Breast epithelium (tissue), 4 donors: ENCODE data around the gene RC3H1. TPM values are rescaled to one million over a fixed set of nuclear protein-coding genes. Genes with fewer than 3 reads are reported as not detected.
A peak's percentile ranks its signal among the peaks of the same experiment; 100 is the strongest.
"Not testable (repeated sequence)": the region's sequence is repeated elsewhere in the genome, so short reads cannot be mapped to it uniquely, and the experiment has no call there.

ENCODE experiments used
- DNase-seq, 2 donors: peaks; one replicate each; pipeline ENCODE4 v3.0.0-alpha.2; 2019; ENCODE audit warnings: low spot score in 2 of 2
- H3K27ac ChIP-seq, 2 donors: fragments of 200-600 bp; sonication (generic) in 1 of 2; one replicate each; pipeline ENCODE4 v1.5.1; 2016 to 2019; ENCODE audit warnings: mild to moderate bottlenecking in 1 of 2
- H3K27me3 ChIP-seq, 2 donors: fragments of 200-600 bp; sonication (generic) in 1 of 2; one replicate each; pipeline versions ENCODE4 v1.5.1 to v1.6.0; 2017 to 2019; ENCODE audit warnings: control low read depth in 1 of 2, mild to moderate bottlenecking in 1 of 2
- H3K36me3 ChIP-seq: fragments of 200-600 bp; one replicate; pipeline ENCODE4 v1.5.1; 2019
- H3K4me1 ChIP-seq, 2 donors: fragments of 200-600 bp; sonication (generic); one replicate each; pipeline ENCODE4 v1.5.1; 2016 to 2019; ENCODE audit warnings: control low read depth in 1 of 2
- H3K4me3 ChIP-seq, 3 donors: fragments of 200-600 bp; sonication (generic); 1 replicate in 2 of 3; 2 replicates in 1 of 3; pipeline ENCODE4 v1.5.1; 2016 to 2019; ENCODE audit warnings: mild to moderate bottlenecking in 3 of 3, moderate library complexity in 2 of 3
- H3K9me3 ChIP-seq, 2 donors: fragments of 200-600 bp; sonication (generic) in 1 of 2; one replicate each; pipeline ENCODE4 v1.5.1; 2016 to 2019; ENCODE audit warnings: control low read depth in 1 of 2
- POLR2A ChIP-seq: fragments of 450-650 bp; IDR thresholded peaks from one replicate; pipeline ENCODE4 v1.6.1; 2016; ENCODE audit warnings: antibody characterized with exemption, mild to moderate bottlenecking, moderate library complexity
- POLR2AphosphoS5 ChIP-seq, 3 donors: sonication (generic); formaldehyde crosslinking; IDR thresholded peaks; one replicate each; pipeline ENCODE4 v1.6.1; 2017; ENCODE audit warnings: antibody characterized with exemption in 3 of 3
- intact Hi-C: fragments of 100-400 bp; cut with DNase I; formaldehyde crosslinking; loops from one replicate; pipeline ENCODE4 v1.15.1; 2023; ENCODE audit warnings: low total_unique reads
- total RNA-seq, 3 donors: library from RNA; depleted of rRNA; stranded (reverse); fragments of >200 nt; gene quantifications; one replicate each; pipeline ENCODE4 v1.1.0, GENCODE V29; 2016
- TF ChIP-seq, protein P1 (sequence below), 3 donors: fragments of 450-650 bp; IDR thresholded peaks; one replicate each; pipeline ENCODE4 v1.5.1; 2016 to 2017; ENCODE audit warnings: antibody characterized with exemption in 3 of 3, mild to moderate bottlenecking in 3 of 3, moderate library complexity in 3 of 3

The RC3H1 gene
- total RNA-seq, 3 donors from 2014 or later, result 30.2 to 40.8 (median 33.1) TPM

DNA sequence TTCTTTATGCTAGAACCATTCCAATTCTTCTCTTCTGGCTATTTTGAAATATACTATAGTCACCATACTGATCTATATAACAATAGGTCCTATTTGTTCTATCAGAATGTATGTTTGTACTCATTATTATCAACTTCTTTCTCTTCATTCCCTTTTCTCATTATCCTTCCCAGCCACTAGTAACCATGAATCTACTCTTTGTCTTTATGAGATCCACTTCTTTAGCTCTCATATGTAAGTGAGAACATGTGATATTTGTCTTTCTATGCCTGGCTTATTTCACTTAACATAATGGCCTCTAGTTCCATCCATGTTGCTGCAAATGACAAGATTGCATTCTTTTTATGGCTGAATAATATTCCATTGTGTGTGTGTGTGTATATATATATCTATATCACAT is 31.7 kb upstream of the RC3H1 start:
- Histone ChIP-seq H3K4me3 (no peak overlapping the region), H3K9me3 (no peaks in the 10 kb centered on the region), H3K4me1 (no peaks in the 10 kb centered on the region), H3K27me3 (no peaks in the 10 kb centered on the region), H3K36me3 (no peaks in the 10 kb centered on the region), H3K27ac (no peak overlapping the region)
- TF ChIP-seq, protein P1, sequence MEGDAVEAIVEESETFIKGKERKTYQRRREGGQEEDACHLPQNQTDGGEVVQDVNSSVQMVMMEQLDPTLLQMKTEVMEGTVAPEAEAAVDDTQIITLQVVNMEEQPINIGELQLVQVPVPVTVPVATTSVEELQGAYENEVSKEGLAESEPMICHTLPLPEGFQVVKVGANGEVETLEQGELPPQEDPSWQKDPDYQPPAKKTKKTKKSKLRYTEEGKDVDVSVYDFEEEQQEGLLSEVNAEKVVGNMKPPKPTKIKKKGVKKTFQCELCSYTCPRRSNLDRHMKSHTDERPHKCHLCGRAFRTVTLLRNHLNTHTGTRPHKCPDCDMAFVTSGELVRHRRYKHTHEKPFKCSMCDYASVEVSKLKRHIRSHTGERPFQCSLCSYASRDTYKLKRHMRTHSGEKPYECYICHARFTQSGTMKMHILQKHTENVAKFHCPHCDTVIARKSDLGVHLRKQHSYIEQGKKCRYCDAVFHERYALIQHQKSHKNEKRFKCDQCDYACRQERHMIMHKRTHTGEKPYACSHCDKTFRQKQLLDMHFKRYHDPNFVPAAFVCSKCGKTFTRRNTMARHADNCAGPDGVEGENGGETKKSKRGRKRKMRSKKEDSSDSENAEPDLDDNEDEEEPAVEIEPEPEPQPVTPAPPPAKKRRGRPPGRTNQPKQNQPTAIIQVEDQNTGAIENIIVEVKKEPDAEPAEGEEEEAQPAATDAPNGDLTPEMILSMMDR (IDR thresholded peaks at IDR 0.05), result no peak
- TF ChIP-seq POLR2A (no peak), POLR2AphosphoS5 (IDR thresholded peaks at IDR 0.05) (no peak)
- intact Hi-C loops, result no loop called here
- DNase-seq, result no peak

DNA sequence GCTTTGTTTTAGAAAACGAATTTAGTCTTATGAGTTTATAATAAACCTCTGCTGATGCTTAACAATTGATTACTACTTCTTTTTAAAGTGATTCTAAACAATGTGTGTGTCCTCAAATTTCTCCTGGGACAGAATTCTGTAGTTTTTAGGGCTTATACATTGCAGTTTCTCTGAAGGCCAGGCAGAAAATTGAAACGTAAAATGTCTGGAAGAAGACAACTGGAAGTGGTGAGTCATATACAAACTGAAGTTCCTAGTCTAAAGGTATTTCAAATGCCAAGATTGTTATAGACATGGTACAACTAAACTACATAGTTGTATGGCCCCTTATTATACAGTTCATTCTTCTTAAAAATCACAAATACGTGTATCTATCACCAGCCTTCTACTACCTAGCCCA is 30.5 kb upstream of the RC3H1 start:
- H3K36me3 ChIP-seq, result no peaks in the 10 kb centered on the region
- no peaks in the 10 kb centered on the region for H3K4me1 ChIP-seq
- H3K27ac ChIP-seq, result no peak overlapping the region
- no peak for DNase-seq
- intact Hi-C loops, result no loop called here
- no peaks in the 10 kb centered on the region for H3K27me3 ChIP-seq
- H3K9me3 ChIP-seq, result no peaks in the 10 kb centered on the region
- H3K4me3 ChIP-seq, result no peak overlapping the region
- TF ChIP-seq POLR2AphosphoS5 (IDR thresholded peaks at IDR 0.05) (no peak), POLR2A (no peak)
- TF ChIP-seq, protein P1 (IDR thresholded peaks at IDR 0.05), result no peak

DNA sequence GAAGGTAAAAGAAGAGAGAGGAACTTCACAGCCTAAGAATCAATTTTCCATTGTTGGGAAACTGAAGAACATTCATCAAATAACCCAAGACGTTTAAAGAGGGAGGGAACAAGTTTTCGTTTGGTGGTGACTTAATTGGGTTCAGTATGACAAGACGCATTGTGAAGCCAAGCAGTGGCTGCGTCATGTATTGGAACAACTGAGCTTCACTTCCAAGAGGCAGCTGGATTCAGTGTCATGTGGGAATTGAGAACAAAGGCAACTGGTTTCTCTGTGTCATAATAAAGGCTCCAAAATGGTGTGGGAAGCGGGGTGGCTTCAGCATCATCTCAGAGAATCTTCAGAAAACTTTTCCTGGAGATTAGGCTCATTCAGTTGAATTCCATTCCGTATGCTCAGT is 29.8 kb upstream of the RC3H1 start:
- Histone ChIP-seq H3K36me3 (no peaks in the 10 kb centered on the region), H3K27me3 (no peaks in the 10 kb centered on the region), H3K4me1 (no peaks in the 10 kb centered on the region), H3K27ac (no peak overlapping the region), H3K4me3 (peak overlapping the region in 1 of 3 donors; percentile 5), H3K9me3 (no peaks in the 10 kb centered on the region)
- no peak for DNase-seq
- no peak for TF ChIP-seq POLR2A
- TF ChIP-seq, protein P1 (IDR thresholded peaks at IDR 0.05), result no peak
- no peak for TF ChIP-seq POLR2AphosphoS5 (IDR thresholded peaks at IDR 0.05)
- intact Hi-C loops, result no loop called here

DNA sequence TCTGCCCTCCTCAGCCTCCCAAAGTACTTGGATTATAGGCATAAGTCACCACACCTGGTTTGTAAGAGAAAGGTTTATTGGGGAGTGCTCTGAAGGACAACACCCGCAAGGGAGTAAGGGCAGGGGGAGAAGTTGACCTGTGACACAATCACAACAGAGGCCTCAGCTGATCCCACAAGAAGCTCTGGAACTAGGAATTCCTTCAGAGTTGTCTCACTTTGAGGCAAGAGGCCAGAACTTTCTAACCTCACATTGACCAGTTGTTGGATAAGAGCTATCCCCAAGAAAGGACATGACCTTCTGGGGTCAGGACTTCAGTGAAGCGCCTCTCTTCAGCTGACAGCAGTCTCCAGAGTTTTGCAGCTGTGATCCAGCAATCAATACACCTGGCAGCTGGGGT is 27.4 kb upstream of the RC3H1 start:
- Histone ChIP-seq H3K9me3 (no peaks in the 10 kb centered on the region), H3K27ac (no peak overlapping the region), H3K27me3 (no peaks in the 10 kb centered on the region), H3K4me1 (no peaks in the 10 kb centered on the region), H3K36me3 (no peaks in the 10 kb centered on the region), H3K4me3 (no peak overlapping the region)
- TF ChIP-seq, protein P1 (IDR thresholded peaks at IDR 0.05), result no peak
- TF ChIP-seq POLR2A (no peak), POLR2AphosphoS5 (IDR thresholded peaks at IDR 0.05) (no peak)
- no peak for DNase-seq
- intact Hi-C loops, result no loop called here

DNA sequence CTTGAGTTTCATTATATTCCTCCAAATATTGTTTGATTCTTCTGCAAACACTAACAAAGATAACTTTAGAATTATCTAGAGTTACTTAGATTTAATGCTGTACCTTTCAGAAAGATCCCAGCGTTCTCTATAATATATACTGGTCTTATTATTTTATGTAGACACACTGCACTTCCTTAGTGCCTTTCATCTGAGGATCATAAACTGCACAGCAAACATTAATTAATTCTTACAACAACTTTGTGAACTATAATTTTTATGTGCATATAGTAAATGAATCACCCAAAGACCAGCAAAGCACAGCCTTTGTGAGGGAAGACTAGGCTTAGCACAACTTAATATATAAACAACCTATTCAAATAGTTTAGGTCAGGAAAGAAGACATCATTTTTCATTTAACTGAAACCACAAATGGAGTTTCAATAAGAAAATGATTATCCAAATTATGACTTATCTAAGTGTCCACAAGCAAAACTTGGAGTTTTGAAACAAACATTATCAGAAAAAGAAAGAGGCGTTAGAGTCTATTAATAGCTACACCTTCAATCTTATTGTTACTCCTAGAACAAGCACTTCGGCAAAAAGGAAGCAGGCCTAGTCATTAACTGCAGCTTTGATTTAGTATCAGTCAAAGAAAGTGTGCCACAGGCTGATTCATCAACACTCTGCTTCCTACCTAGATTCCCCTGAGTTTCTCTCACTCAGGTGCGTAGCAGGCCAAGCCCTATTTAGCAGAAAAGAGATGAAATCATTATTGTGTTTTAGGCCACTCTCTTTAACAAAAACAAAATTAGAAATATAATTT is 22.5 kb upstream of the RC3H1 start:
- no peak overlapping the region for H3K4me3 ChIP-seq
- DNase-seq, result no peak
- H3K27ac ChIP-seq, result no peak overlapping the region
- no peaks in the 10 kb centered on the region for H3K4me1 ChIP-seq
- TF ChIP-seq, protein P1 (IDR thresholded peaks at IDR 0.05), result no peak
- TF ChIP-seq POLR2A (no peak), POLR2AphosphoS5 (IDR thresholded peaks at IDR 0.05) (no peak)
- H3K27me3 ChIP-seq, result no peaks in the 10 kb centered on the region
- no peaks in the 10 kb centered on the region for H3K36me3 ChIP-seq
- H3K9me3 ChIP-seq, result no peaks in the 10 kb centered on the region
- intact Hi-C loops, result no loop called here

DNA sequence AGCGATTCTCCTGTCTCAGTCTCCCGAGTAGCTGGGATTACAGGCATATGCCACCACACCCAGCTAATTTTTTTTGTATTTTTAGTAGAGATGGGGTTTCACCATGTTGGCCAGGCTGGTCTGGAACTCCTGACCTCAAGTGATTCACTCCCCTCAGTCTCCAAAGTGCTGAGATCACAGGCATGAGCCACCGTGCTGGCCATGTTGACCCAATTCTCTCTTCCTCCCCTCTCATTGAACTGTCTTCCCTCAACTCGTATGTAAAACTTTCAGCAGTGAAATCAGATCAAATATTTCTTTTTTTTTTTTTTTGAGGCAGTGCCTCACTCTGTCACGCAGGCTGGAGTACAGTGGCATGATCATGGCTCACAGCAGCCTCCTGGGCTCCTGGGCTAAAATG is 20.4 kb upstream of the RC3H1 start:
- intact Hi-C loops, H3K36me3 ChIP-seq, H3K4me1 ChIP-seq, H3K27me3 ChIP-seq, H3K4me3 ChIP-seq, H3K9me3 ChIP-seq, DNase-seq, H3K27ac ChIP-seq: not testable (repeated sequence)
